H9 (cell line): ENCODE results near the gene LPGAT1. TPM values are rescaled to one million over a fixed set of nuclear protein-coding genes. Genes with fewer than 3 reads are reported as not detected.

ENCODE experiments used
- DNase-seq: peaks from one replicate; pipeline ENCODE4 v3.0.0-alpha.2; 2017
- H2AFZ ChIP-seq: one replicate; pipeline ENCODE4 v1.6.1; 2013; ENCODE audit warnings: mild to moderate bottlenecking, low read length, control low read depth, moderate library complexity
- H2AK5ac ChIP-seq: 2 replicates; pipeline ENCODE4 v1.6.1; 2013; ENCODE audit warnings: low read length, control low read depth, mixed read lengths; ENCODE audit not compliant: insufficient read length
- H2BK120ac ChIP-seq: one replicate; pipeline ENCODE4 v1.6.1; 2013; ENCODE audit warnings: low read depth, mild to moderate bottlenecking, low read length, control low read depth, inconsistent platforms; ENCODE audit not compliant: poor library complexity, severe bottlenecking
- H2BK12ac ChIP-seq: 2 replicates; pipeline ENCODE4 v1.6.1; 2013; ENCODE audit warnings: low read length, control low read depth, mixed read lengths, low read depth; ENCODE audit not compliant: insufficient read length
- H2BK15ac ChIP-seq: 2 replicates; pipeline ENCODE4 v1.6.1; 2013; ENCODE audit warnings: low read depth, low read length, control low read depth
- H2BK20ac ChIP-seq: one replicate; pipeline ENCODE4 v1.6.1; 2013; ENCODE audit warnings: low read depth, mild to moderate bottlenecking, low read length, control low read depth, inconsistent platforms; ENCODE audit not compliant: poor library complexity, severe bottlenecking
- H2BK5ac ChIP-seq: 2 replicates; pipeline ENCODE4 v1.6.1; 2013; ENCODE audit warnings: low read length, control low read depth, mixed read lengths; ENCODE audit not compliant: insufficient read length
- H3K14ac ChIP-seq: 2 replicates; pipeline ENCODE4 v1.6.1; 2013; ENCODE audit warnings: low read length, control low read depth; ENCODE audit not compliant: insufficient read depth
- H3K18ac ChIP-seq: 2 replicates; pipeline ENCODE4 v1.6.1; 2013; ENCODE audit warnings: low read depth, mild to moderate bottlenecking, mixed read lengths, low read length, control low read depth; ENCODE audit not compliant: insufficient read length
- H3K23ac ChIP-seq: 2 replicates; pipeline ENCODE4 v1.6.1; 2013; ENCODE audit warnings: low read length, control low read depth, mixed read lengths, low read depth; ENCODE audit not compliant: insufficient read length
- H3K23me2 ChIP-seq: 2 replicates; pipeline ENCODE4 v1.6.1; 2013; ENCODE audit warnings: low read depth, mild to moderate bottlenecking, mixed read lengths, low read length, control low read depth; ENCODE audit not compliant: insufficient read length, poor library complexity, severe bottlenecking
- H3K27ac ChIP-seq: 2 replicates; pipeline ENCODE4 v1.5.1; 2013; ENCODE audit warnings: low read length, control low read depth, mixed read lengths, low read depth; ENCODE audit not compliant: insufficient read length
- H3K27me3 ChIP-seq: 2 replicates; pipeline ENCODE4 v1.6.1; 2013; ENCODE audit warnings: low read length, control low read depth, inconsistent platforms; ENCODE audit not compliant: insufficient read depth
- H3K4ac ChIP-seq: 2 replicates; pipeline ENCODE4 v1.6.1; 2013; ENCODE audit warnings: low read depth, mild to moderate bottlenecking, control low read depth, inconsistent platforms, low read length, moderate library complexity
- H3K4me1 ChIP-seq: 2 replicates; pipeline ENCODE4 v1.6.1; 2013; ENCODE audit warnings: low read length, control low read depth, inconsistent platforms; ENCODE audit not compliant: insufficient read depth
- H3K4me2 ChIP-seq: 2 replicates; pipeline ENCODE4 v1.6.1; 2013; ENCODE audit warnings: low read length, control low read depth, mixed read lengths; ENCODE audit not compliant: insufficient read length, insufficient read depth
- H3K56ac ChIP-seq: 2 replicates; pipeline ENCODE4 v1.6.1; 2013; ENCODE audit warnings: low read depth, mild to moderate bottlenecking, mixed read lengths, low read length, control low read depth; ENCODE audit not compliant: insufficient read length
- H3K79me1 ChIP-seq: 2 replicates; pipeline ENCODE4 v1.6.1; 2013; ENCODE audit warnings: low read depth, mild to moderate bottlenecking, moderate library complexity, low read length, control low read depth, inconsistent platforms; ENCODE audit not compliant: insufficient read depth, poor library complexity, severe bottlenecking
- H3K79me2 ChIP-seq: 2 replicates; pipeline ENCODE4 v1.6.1; 2013; ENCODE audit warnings: low read length, control low read depth, inconsistent platforms; ENCODE audit not compliant: insufficient read depth
- H3K9ac ChIP-seq: 2 replicates; pipeline ENCODE4 v1.6.1; 2013; ENCODE audit warnings: low read length, control low read depth, mixed read lengths; ENCODE audit not compliant: insufficient read length; ENCODE audit errors: extremely low read depth
- H3K9me3 ChIP-seq: one replicate; pipeline ENCODE4 v1.6.1; 2013; ENCODE audit warnings: low read depth, low read length, inconsistent platforms; ENCODE audit not compliant: control insufficient read depth
- H3T11ph ChIP-seq: one replicate; pipeline ENCODE4 v1.6.1; 2013; ENCODE audit warnings: mild to moderate bottlenecking, low read length, control low read depth, inconsistent platforms
- H4K20me1 ChIP-seq: one replicate; pipeline ENCODE4 v1.6.1; 2013; ENCODE audit not compliant: control insufficient read depth, insufficient read length, insufficient read depth
- H4K5ac ChIP-seq: 2 replicates; pipeline ENCODE4 v1.6.1; 2013; ENCODE audit warnings: low read depth, mild to moderate bottlenecking, mixed read lengths, low read length, control low read depth; ENCODE audit not compliant: insufficient read length
- H4K8ac ChIP-seq: replicated peaks from 2 replicates; pipeline ENCODE4 v1.6.1; 2013; ENCODE audit warnings: low read length, control low read depth, mixed read lengths, low read depth; ENCODE audit not compliant: insufficient read length
- H4K91ac ChIP-seq: 2 replicates; pipeline ENCODE4 v1.6.1; 2013; ENCODE audit warnings: low read depth, mild to moderate bottlenecking, moderate library complexity, mixed read lengths, low read length, control low read depth; ENCODE audit not compliant: insufficient read length
- H3K27ac Mint-ChIP-seq, 3 experiments: 2 replicates in 2 of 3; 3 replicates in 1 of 3; pipeline ENCODE4 v1.8.0; 2020 to 2021; ENCODE audit warnings: mixed read lengths in 3 of 3, mild to moderate bottlenecking in 1 of 3, moderate library complexity in 1 of 3
- H3K27me3 Mint-ChIP-seq: 2 replicates; pipeline ENCODE4 v1.8.0; 2021; ENCODE audit warnings: low read depth, mild to moderate bottlenecking, moderate library complexity, mixed read lengths
- H3K36me3 Mint-ChIP-seq, 3 experiments: 2 replicates in 2 of 3; 3 replicates in 1 of 3; pipeline ENCODE4 v1.8.0; 2020 to 2021; ENCODE audit warnings: low read depth in 3 of 3, mixed read lengths in 3 of 3; ENCODE audit not compliant: insufficient read depth in 1 of 3
- H3K4me1 Mint-ChIP-seq, 2 experiments: 2 replicates each; pipeline ENCODE4 v1.8.0; 2020; ENCODE audit warnings: mixed read lengths in 2 of 2
- H3K4me3 Mint-ChIP-seq, 2 experiments: 2 replicates in 1 of 2; 3 replicates in 1 of 2; pipeline ENCODE4 v1.8.0; 2020 to 2021; ENCODE audit warnings: mild to moderate bottlenecking in 2 of 2, mixed read lengths in 2 of 2, moderate library complexity in 1 of 2
- H3K9me3 Mint-ChIP-seq, 2 experiments: 2 replicates in 1 of 2; 3 replicates in 1 of 2; pipeline ENCODE4 v1.8.0; 2020; ENCODE audit warnings: mild to moderate bottlenecking in 2 of 2, mixed read lengths in 2 of 2, moderate library complexity in 1 of 2
- CTCF ChIP-seq: fragments of 200-600 bp; sonication (generic); conservative IDR thresholded peaks from 3 replicates; pipeline ENCODE4 v1.8.0; 2021; ENCODE audit warnings: antibody characterized with exemption, mild to moderate bottlenecking
- WGBS: extraction: QIAGEN DNeasy Blood & Tissue Kit; methylation state at CpG from one replicate; pipeline ENCODE4 v1.1.7; 2013; ENCODE audit warnings: missing lambda C conversion rate, low lambda C conversion rate, mixed read lengths; ENCODE audit not compliant: insufficient read length; ENCODE audit errors: extremely low coverage; 5-methylcytosine and 5-hydroxymethylcytosine counted together
- total RNA-seq: library from RNA; stranded (reverse); gene quantifications from 2 replicates; pipeline ENCODE4 v1.2.1, GENCODE V29; 2021

LPGAT1 gene
- total RNA-seq, 1 experiment from 2014 or later: 12.2 TPM

DNA sequence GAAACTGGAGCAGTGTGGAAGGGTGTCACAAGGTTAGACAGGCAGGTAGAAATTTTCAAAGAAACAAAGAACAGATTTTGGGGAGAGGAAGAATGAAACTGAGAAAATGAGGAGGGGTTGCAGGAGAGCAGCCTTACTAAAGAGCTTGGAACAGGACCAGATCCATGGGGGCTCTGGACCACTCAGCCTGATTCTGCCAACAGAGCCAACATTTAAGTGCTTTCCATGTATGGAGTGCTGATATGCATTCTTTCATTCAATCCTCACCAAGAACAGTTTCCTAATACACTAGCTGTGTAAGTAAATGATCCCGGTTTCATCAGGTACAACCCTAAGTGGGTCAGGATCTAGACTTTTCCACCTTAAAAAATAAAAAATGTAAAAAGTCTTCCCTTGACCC is 16.2 kb downstream of the LPGAT1 start:
- peaks cover 0 to 4% of the 10 kb centered on the region in 2 experiments; a peak in 2 of 5 replicates for H3K9me3 Mint-ChIP-seq
- no peak overlapping the region for H2BK12ac ChIP-seq
- no peak overlapping the region for H2BK120ac ChIP-seq
- H3K79me2 ChIP-seq: no peaks in the 10 kb centered on the region
- no CpG with 5 or more reads among the region's 1 CpG for WGBS
- H2AK5ac ChIP-seq: no peak overlapping the region
- H3K4me1 Mint-ChIP-seq: no peaks in the 10 kb centered on the region
- no peaks in the 10 kb centered on the region for H3K27me3 ChIP-seq
- no peak overlapping the region for H2BK20ac ChIP-seq
- H3K23me2 ChIP-seq: no peaks in the 10 kb centered on the region
- no peaks in the 10 kb centered on the region for H4K20me1 ChIP-seq
- no peak overlapping the region for H3K4ac ChIP-seq
- no peaks in the 10 kb centered on the region for H3K79me1 ChIP-seq
- no peak overlapping the region for H3K27ac ChIP-seq
- H4K5ac ChIP-seq: no peak overlapping the region
- no peak overlapping the region for H3K56ac ChIP-seq
- H3K27ac Mint-ChIP-seq: no peak overlapping the region
- H2AFZ ChIP-seq: no peak overlapping the region
- no peaks in the 10 kb centered on the region for H3K9me3 ChIP-seq
- H3K14ac ChIP-seq: no peak overlapping the region
- TF ChIP-seq CTCF: no peak
- H4K8ac ChIP-seq: no peak overlapping the region
- no peak overlapping the region for H3T11ph ChIP-seq
- H3K36me3 Mint-ChIP-seq: peaks cover 10 to 11% (median 10%) of the 10 kb centered on the region in 3 experiments; a peak in 6 of 7 replicates
- no peak overlapping the region for H3K18ac ChIP-seq
- no peak overlapping the region for H3K4me3 Mint-ChIP-seq
- H3K4me2 ChIP-seq: no peak overlapping the region
- no peaks in the 10 kb centered on the region for H3K4me1 ChIP-seq
- no peak overlapping the region for H3K23ac ChIP-seq
- DNase-seq: no peak
- no peak overlapping the region for H4K91ac ChIP-seq
- no peak overlapping the region for H2BK5ac ChIP-seq
- no peak overlapping the region for H2BK15ac ChIP-seq
- no peak overlapping the region for H3K9ac ChIP-seq
- H3K27me3 Mint-ChIP-seq: no peaks in the 10 kb centered on the region
